Activated CD4-positive, alpha-beta T cell treated with anti-CD3 and anti-CD28 coated beads for 1 hour (primary cell): ENCODE results near the gene ATF5.

Source experiments
- DNase-seq: peaks from one replicate; pipeline ENCODE4 v3.0.0-alpha.2; 2020

Gene ATF5, protein sequence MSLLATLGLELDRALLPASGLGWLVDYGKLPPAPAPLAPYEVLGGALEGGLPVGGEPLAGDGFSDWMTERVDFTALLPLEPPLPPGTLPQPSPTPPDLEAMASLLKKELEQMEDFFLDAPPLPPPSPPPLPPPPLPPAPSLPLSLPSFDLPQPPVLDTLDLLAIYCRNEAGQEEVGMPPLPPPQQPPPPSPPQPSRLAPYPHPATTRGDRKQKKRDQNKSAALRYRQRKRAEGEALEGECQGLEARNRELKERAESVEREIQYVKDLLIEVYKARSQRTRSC

DNA sequence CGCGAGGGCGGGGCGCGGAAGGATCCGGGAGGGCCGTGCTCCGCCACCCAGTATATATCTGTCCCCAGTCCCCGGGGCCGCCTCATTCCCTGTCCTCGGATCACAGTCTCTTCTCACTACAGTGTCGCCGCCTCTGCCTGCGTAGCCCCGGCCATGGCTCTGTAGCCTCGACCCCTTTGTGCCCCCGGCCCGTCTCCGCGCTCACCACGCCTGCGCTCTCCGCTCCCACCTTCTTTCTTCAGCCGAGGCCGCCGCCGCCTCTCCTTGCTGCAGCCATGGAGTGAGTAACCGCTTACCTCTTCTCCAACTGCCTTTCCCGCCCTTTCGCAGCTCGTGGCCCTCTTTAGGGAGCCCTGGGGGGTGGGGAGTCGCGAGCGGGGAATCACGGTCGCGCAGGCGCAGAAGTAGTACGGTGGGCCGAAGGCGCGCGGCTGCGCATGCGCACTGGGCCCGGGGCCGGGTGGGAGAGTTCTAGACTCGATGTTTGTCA is at the start of gene ATF5, which contains the start of gene NUP62:
Gene ATF5, plus strand, starts transcription at position 85 of the 490 bp plus-strand sequence. CDS start 1,646 bp downstream, outside the sequence.
Gene NUP62, minus strand, starts transcription at position 384 of the 490 bp plus-strand sequence. CDS start 19,697 bp downstream, outside the sequence.
- DNase-seq = peak; percentile 90

DNA sequence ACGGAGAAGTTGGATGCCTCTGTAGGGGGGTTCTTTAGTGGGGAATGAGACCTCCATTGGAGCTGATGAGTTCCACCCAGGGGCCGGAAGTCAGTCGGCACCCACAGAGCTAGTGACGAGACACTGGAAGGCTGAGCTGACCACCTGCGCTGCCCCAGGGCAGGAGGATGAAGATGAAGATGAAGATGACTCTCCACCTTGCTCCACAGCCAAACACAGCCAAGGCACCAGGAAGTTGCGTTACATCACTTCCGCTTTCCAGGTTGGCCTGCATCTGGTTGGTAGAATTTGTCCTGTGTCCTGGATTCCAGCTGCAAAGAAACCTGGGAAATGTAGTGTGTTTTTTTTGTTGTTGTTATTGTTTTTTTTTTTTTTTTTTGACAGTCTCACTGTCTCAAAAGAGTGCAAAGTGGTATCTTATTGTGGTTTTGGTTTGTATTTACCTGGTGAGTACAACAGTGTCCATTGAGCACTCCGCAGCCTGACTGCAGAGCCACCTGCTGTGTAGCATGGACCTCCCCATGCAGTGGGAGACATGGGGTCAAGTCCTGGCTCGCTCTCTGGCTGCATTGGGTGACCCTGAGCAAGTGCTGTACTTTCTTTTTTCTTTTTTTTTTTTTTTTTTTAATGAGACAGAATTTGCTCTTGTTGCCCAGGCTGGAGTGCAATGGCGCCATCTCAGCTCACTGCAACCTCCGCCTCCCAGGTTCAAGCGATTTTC is 49.6 kb upstream of the ATF5 start:
- no peak for DNase-seq

DNA sequence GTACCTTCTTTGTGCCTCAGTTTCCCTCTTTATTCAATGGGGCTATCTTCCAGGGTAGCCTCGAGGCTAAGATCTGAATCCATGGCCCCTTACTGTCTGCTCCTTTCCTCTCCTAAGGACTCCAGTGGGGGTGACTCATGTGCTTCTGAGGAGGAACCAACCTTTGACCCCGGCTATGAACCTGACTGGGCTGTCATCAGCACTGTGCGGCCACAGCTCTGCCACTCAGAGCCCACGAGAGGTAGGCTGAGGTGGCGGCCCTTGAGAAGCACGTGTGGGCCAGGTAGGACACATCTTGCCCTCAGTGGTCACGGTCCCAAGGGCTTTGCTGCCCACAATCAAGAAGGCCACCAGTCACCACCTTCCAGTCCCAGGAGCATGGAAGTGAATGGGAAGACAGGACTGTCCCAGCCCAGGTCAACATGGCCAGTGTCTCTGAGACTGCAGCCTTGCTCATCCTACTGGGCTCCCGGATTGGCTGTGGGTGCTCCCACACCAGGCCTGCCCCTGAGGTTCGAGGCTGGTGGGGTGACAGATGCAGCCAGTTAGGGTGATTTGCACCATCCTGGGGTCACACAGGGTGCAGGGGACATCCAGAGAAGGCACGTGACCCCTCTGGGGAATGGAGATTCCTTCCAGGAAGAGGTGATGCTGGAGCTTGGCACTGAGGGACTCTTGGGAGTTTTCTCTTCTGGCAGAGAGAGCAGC is 48.7 kb upstream of the ATF5 start:
- no peak for DNase-seq

DNA sequence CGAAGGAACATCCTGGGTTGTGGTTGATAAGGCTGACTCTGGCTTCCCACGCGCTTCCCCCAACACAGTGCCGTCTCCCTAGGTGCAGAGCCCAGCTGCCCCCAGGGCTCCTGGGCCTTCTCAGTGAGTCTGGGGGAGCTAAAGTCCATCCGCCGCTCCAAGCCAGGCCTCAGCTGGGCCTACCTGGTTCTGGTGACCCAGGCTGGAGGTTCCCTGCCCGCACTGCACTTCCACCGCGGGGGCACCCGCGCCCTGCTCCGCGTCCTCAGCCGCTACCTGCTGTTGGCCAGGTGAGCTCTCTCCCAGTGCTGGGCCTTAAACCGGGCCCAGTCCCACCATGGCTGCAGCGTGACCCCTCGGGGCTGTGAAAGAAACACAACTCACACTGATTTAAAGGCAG is 47.8 kb upstream of the ATF5 start:
- DNase-seq = no peak

- no peak for DNase-seq
Measured at GRCh38 chr19:49881672-49882394, 47.2 kb upstream of the ATF5 start.

- DNase-seq = no peak
Measured at GRCh38 chr19:49882643-49883042, 46.4 kb upstream of the ATF5 start.

DNA sequence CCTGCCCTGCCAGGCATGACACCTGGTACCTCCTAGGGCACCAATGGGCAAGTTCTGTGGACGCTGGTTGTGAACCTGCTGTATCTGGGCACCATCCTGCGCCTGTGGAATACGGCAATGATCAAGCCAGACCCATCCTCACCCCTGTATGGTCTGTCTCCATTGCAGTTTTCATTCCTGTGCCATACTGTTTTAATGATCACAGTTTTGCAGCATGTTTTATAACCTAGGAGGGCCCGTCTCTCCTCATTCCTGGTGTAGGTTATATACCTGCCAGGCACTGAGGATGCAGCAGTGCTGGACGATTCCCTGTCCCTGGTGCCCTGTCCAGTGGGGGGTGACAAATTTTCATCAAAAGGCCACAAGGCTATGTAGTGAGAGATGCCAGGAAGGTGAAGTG is 45.9 kb upstream of the ATF5 start:
- DNase-seq = no peak

GRCh38 chr19:49884109-49884508 is 44.9 kb upstream of the ATF5 start:
- DNase-seq = no peak

GRCh38 chr19:49884760-49885159 is 44.2 kb upstream of the ATF5 start:
- no peak for DNase-seq

- DNase-seq = no peak
Measured at GRCh38 chr19:49887037-49887664, 41.9 kb upstream of the ATF5 start.

GRCh38 chr19:49887665-49888509 is 41.1 kb upstream of the ATF5 start:
- no peak for DNase-seq

GRCh38 chr19:49888510-49888824 is 40.5 kb upstream of the ATF5 start:
- DNase-seq = no peak

- no peak for DNase-seq
Measured at GRCh38 chr19:49889038-49889686, 39.8 kb upstream of the ATF5 start.

- peak; percentile 63 for DNase-seq
Measured at GRCh38 chr19:49889687-49890348, 39.2 kb upstream of the ATF5 start.

DNA sequence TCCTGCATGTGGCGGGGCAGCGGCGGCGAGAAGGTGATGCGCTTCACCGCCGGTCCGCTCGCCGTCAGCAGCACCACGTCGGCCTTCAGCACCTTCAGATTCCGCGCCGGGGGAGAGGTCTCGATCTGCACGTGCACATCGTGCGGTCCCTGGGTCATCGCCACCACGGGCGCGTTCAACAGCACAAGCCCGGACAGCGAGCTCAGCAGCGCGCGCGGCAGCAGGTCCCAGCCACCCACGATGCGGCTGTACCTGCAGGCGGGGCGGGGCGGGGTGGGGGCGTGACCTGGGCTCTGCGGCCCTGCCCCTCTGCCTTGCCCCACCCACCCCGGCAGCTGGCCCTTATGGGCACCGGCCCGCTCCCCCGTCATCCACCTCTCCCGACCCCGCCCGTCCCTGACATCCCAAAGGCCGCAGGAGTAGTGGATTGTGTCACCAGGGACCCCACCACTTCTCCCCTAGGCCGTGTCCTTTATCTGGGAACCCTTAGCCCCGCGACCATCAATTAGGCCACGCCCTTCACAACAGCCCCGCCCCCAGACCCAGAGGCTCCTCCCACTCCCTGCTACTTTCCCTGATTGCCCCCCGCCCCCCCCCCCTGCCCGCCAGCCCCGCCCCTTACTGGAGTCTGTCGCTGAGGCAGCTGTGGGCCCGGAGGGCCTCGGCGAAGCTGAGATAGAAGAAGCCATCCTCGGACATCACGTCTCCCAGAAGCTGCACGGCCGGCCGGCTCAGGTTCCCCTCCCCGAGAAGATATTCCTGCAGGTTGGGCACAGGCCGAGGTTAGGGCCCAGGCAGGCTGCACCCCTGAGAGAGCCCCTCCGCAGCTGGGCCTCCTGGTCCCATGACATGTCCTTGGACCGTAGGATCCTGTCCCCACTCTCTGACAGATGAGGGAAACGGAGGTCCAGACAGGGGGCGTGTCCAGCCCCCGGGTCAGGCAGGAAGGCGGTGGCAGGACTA is 38.4 kb upstream of the ATF5 start:
- DNase-seq = peak; percentile 45

DNA sequence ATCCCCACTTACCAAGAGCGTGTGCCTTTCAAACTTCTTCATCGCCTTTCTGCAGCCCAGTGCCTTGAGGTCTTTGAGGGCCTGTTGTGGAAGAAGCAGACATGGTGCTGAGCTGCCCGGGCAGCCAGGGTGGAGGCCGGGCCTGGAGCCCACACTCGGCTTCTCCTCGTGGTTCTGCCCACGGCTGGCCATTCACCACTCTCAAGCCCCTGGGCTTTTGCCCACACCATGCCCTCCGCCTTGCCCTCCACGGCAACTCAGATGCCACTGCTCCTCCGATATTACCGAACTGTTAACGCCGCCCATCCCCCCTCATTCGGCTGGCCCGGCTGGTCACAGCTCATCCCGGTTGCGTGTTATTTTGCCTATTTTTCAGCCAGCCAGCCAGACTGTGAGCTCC is 37.6 kb upstream of the ATF5 start:
- DNase-seq = no peak

DNA sequence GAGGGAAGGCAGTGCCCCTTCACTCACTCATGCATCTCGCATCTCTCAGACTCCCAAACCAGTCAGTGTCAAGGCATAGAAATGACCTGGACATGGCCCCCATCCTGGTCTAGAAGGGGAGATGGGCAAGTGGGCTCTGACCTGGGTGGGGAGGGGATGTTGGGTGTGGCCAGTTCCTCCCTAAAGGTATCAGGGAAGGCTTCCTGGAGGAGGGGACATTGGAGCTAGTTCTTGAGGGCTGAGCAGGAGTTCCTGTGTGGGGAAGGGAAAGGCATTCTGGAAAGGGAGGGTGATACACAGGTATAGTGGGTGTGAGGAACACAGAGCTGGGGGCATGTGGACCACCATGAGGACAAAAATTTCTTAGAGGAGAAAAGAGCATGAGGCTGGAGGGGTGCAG is 36.3 kb upstream of the ATF5 start:
- no peak for DNase-seq

- no peak for DNase-seq
Measured at GRCh38 chr19:49894011-49894664, 34.9 kb upstream of the ATF5 start.
